Osteoblast (primary cell): ENCODE results near the gene ABHD4. TPM values are rescaled to one million over a fixed set of nuclear protein-coding genes. Genes with fewer than 3 reads are reported as not detected.
A peak's percentile ranks its signal among the peaks of the same experiment; 100 is the strongest.

Experiments used
- DNase-seq: peaks from one replicate; pipeline ENCODE4 v3.0.0; 2011; ENCODE audit warnings: low spot score, mixed read lengths; ENCODE audit not compliant: insufficient read length; ENCODE audit errors: missing footprints
- H2AFZ ChIP-seq: 2 replicates; pipeline ENCODE4 v1.6.0; 2011; ENCODE audit warnings: mild to moderate bottlenecking, low read length
- H3K27ac ChIP-seq: 2 replicates; pipeline ENCODE4 v1.5.1; 2011; ENCODE audit warnings: mild to moderate bottlenecking, low read depth, low read length, moderate library complexity
- H3K27me3 ChIP-seq: 2 replicates; pipeline ENCODE4 v1.6.0; 2012; ENCODE audit warnings: mild to moderate bottlenecking, control low read depth, inconsistent platforms, low read length, moderate library complexity; ENCODE audit not compliant: insufficient read depth
- H3K36me3 ChIP-seq: 2 replicates; pipeline ENCODE4 v1.5.1; 2011; ENCODE audit warnings: mild to moderate bottlenecking, low read length, control low read depth, moderate library complexity; ENCODE audit not compliant: insufficient read depth
- H3K4me1 ChIP-seq: 2 replicates; pipeline ENCODE4 v1.5.1; 2011; ENCODE audit warnings: mild to moderate bottlenecking, low read length, control low read depth, moderate library complexity; ENCODE audit not compliant: insufficient read depth
- H3K4me2 ChIP-seq: 2 replicates; pipeline ENCODE4 v1.6.0; 2011; ENCODE audit warnings: mild to moderate bottlenecking, low read length; ENCODE audit not compliant: insufficient read depth
- H3K4me3 ChIP-seq: fragments of 200-600 bp; sonication (generic); 3 replicates; pipeline ENCODE4 v1.5.1; 2012; ENCODE audit warnings: mild to moderate bottlenecking, low read length, inconsistent platforms; ENCODE audit not compliant: insufficient read depth
- H3K79me2 ChIP-seq: 2 replicates; pipeline ENCODE4 v1.6.0; 2012; ENCODE audit warnings: mild to moderate bottlenecking, low read length, control low read depth, inconsistent platforms; ENCODE audit not compliant: insufficient read depth
- H3K9me3 ChIP-seq: 2 replicates; pipeline ENCODE4 v1.5.1; 2011; ENCODE audit warnings: low read depth, low read length, control low read depth
- H4K20me1 ChIP-seq: 2 replicates; pipeline ENCODE4 v1.6.0; 2012; ENCODE audit warnings: mild to moderate bottlenecking, low read length, control low read depth; ENCODE audit not compliant: insufficient read depth
- total RNA-seq: library from RNA; depleted of rRNA; stranded (reverse); fragments of >200 nt; gene quantifications from 2 replicates; pipeline ENCODE4 v1.2.3, GENCODE V29; 2012
- TF ChIP-seq, protein P1 (sequence below): IDR thresholded peaks from 2 replicates; pipeline ENCODE4 v1.5.1; 2011; ENCODE audit warnings: mild to moderate bottlenecking, low read depth, low read length, moderate library complexity; ENCODE audit errors: extremely low read depth

Gene ABHD4, protein sequence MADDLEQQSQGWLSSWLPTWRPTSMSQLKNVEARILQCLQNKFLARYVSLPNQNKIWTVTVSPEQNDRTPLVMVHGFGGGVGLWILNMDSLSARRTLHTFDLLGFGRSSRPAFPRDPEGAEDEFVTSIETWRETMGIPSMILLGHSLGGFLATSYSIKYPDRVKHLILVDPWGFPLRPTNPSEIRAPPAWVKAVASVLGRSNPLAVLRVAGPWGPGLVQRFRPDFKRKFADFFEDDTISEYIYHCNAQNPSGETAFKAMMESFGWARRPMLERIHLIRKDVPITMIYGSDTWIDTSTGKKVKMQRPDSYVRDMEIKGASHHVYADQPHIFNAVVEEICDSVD
- total RNA-seq: 52.1 and 54.2 TPM in 2 replicates

DNA sequence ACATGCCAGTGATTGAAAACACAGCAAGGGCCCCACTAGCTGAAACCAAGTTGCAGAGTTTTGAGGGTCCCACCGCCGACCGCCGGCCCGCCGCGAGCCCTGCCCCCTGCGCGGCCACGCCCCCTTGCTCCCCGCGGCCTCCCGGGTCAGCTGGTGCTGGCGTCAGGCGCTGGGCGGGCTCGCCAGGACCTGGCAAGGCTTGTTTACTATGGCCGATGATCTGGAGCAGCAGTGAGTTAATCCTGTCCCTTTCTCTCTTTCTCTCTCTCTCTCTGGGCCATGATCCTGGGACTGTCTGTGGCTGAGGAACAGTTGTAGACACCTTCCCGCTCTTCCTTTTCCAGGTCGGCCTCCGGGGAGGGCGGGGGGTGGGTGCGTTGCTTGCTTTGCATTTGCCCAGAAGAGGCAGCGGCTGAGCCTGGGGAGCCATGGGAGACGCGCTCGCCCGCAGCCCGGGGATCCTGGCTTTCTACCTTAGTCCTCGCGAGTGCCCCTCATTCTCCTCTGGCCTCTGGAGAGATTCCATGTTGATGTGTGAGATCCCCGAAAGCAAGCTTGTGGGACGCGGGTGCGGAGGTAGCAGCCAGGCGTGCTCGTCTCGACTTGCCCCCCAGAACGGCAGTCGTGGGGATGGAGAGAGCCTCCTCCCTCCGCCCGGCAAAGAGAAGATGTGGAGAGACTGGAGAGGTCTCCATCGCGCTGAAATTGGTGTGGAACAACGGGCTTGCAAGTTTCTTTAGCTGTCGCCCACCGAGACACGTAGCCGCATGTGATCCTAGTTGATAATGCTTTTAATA, at the start of gene ABHD4:
TSS of gene ABHD4 (plus strand) at position 202 of the 797 bp plus-strand sequence. CDS start at position 209, 7 bp downstream.
- peak; percentile 92 for DNase-seq

DNA sequence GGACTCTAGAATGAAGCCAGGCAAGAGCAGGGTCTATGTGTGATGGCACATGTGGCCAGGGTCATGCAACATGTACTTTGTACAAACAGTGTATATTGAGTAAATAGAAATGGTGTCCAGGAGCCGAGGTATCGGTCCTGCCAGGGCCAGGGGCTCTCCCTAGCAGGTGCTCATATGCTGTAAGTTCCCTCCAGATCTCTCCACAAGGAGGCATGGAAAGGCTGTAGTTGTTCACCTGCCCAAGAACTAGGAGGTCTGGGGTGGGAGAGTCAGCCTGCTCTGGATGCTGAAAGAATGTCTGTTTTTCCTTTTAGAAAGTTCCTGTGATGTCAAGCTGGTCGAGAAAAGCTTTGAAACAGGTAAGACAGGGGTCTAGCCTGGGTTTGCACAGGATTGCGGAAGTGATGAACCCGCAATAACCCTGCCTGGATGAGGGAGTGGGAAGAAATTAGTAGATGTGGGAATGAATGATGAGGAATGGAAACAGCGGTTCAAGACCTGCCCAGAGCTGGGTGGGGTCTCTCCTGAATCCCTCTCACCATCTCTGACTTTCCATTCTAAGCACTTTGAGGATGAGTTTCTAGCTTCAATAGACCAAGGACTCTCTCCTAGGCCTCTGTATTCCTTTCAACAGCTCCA, 48.7 kb upstream of the ABHD4 start:
- Histone ChIP-seq H3K27me3 (no peaks in the 10 kb centered on the region), H3K79me2 (no peaks in the 10 kb centered on the region), H3K4me2 (no peak overlapping the region), H3K4me3 (no peak overlapping the region), H3K9me3 (no peaks in the 10 kb centered on the region), H3K36me3 (no peaks in the 10 kb centered on the region), H3K4me1 (peaks cover 22% of the 10 kb centered on the region), H2AFZ (no peak overlapping the region), H3K27ac (no peak overlapping the region), H4K20me1 (no peaks in the 10 kb centered on the region)
- DNase-seq: no peak
- TF ChIP-seq, protein P1, sequence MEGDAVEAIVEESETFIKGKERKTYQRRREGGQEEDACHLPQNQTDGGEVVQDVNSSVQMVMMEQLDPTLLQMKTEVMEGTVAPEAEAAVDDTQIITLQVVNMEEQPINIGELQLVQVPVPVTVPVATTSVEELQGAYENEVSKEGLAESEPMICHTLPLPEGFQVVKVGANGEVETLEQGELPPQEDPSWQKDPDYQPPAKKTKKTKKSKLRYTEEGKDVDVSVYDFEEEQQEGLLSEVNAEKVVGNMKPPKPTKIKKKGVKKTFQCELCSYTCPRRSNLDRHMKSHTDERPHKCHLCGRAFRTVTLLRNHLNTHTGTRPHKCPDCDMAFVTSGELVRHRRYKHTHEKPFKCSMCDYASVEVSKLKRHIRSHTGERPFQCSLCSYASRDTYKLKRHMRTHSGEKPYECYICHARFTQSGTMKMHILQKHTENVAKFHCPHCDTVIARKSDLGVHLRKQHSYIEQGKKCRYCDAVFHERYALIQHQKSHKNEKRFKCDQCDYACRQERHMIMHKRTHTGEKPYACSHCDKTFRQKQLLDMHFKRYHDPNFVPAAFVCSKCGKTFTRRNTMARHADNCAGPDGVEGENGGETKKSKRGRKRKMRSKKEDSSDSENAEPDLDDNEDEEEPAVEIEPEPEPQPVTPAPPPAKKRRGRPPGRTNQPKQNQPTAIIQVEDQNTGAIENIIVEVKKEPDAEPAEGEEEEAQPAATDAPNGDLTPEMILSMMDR: no peak

More for the DNA sequence above, at the start of gene ABHD4:
- no peaks in the 10 kb centered on the region for H3K9me3 ChIP-seq
- peaks cover 26% of the 10 kb centered on the region for H3K79me2 ChIP-seq
- H3K27me3 ChIP-seq: peaks cover 23% of the 10 kb centered on the region
- peak within 1 kb of the TSS; percentile 94 for H3K4me2 ChIP-seq
- peaks cover 16% of the 10 kb centered on the region for H3K36me3 ChIP-seq
- H3K4me3 ChIP-seq: peak within 1 kb of the TSS; percentile 96
- no peaks in the 10 kb centered on the region for H4K20me1 ChIP-seq
- peak within 1 kb of the TSS; percentile 99 for H2AFZ ChIP-seq
- peaks cover 37% of the 10 kb centered on the region for H3K4me1 ChIP-seq
- TF ChIP-seq, protein P1: no peak
- peak within 1 kb of the TSS; percentile 93 for H3K27ac ChIP-seq

DNA sequence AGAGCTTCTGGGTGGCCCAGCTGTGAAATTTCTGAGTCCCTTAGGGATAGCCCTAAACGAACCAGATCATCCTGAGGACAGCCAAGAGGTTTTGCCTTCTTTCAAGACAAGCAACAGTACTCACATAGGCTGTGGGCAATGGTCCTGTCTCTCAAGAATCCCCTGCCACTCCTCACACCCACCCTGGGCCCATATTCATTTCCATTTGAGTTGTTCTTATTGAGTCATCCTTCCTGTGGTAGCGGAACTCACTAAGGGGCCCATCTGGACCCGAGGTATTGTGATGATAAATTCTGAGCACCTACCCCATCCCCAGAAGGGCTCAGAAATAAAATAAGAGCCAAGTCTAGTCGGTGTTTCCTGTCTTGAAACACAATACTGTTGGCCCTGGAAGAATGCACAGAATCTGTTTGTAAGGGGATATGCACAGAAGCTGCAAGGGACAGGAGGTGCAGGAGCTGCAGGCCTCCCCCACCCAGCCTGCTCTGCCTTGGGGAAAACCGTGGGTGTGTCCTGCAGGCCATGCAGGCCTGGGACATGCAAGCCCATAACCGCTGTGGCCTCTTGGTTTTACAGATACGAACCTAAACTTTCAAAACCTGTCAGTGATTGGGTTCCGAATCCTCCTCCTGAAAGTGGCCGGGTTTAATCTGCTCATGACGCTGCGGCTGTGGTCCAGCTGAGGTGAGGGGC, 48.0 kb upstream of the ABHD4 start:
- Histone ChIP-seq H3K79me2 (no peaks in the 10 kb centered on the region), H4K20me1 (no peaks in the 10 kb centered on the region), H3K4me2 (no peak overlapping the region), H3K9me3 (no peaks in the 10 kb centered on the region), H2AFZ (no peak overlapping the region), H3K4me3 (no peak overlapping the region), H3K27me3 (no peaks in the 10 kb centered on the region), H3K27ac (no peak overlapping the region), H3K4me1 (peaks cover 22% of the 10 kb centered on the region), H3K36me3 (no peaks in the 10 kb centered on the region)
- no peak for DNase-seq
- TF ChIP-seq, protein P1: no peak
